Measurements from ENCODE around the gene POU3F2. TPM values are rescaled to one million over a fixed set of nuclear protein-coding genes. Genes with fewer than 3 reads are reported as not detected.

The POU3F2 gene
- total and polyA plus RNA-seq, 9 of the 15 experiments (the other 6 are each of a cell fraction or from before 2014, with no cell fraction given) = 0.08 to 0.46 (median 0.36) TPM

DNA sequence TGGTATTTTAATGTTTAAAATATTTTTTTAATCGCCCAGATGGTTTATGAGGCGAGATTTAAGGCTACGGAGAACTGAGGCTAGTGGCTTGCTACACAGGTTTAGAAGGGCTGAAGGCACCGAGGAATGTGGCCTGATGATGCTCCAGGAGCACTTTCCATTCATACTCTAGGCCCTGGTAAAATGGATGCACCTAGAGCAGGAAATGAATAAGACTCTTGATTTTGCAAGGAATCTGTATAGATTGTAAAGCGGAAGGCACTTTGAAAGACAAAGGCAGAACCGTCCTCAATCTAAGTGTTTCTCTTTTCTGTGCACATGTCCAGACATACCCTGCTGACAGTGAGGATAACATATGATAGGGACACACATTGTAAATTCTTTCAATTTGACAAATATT lies 30.1 kb downstream of the POU3F2 start (continued):
- TF ChIP-seq DLX4 (CRISPR knock-in tag; IDR thresholded peaks at IDR 0.05) (no peak), PPARD (CRISPR knock-in tag; IDR thresholded peaks at IDR 0.05) (no peak), CBX5 (IDR thresholded peaks at IDR 0.05; ENCODE audit: borderline replicate concordance, low read depth) (no peak), ZNF778 (CRISPR knock-in tag; IDR thresholded peaks at IDR 0.05) (no peak)

- DNase-seq (ENCODE audit: extremely low read depth in 1 of 4, low spot score in 3 of 4) (no peak), ATAC-seq (no peak), FAIRE-seq (no peak)
- ChIA-PET CTCF (ENCODE audit: low intra/inter-chr PET ratio) (no interaction called here), POLR2A (no interaction called here)
- Histone ChIP-seq H4K20me1 (replicated peaks; ENCODE audit: control insufficient read depth, insufficient read depth, low read length) (no peaks in the 10 kb centered on the region), H3K9me3 (replicated peaks; ENCODE audit: control insufficient read depth, insufficient read depth, low read depth, low read length) (no peaks in the 10 kb centered on the region), H3K9ac (ENCODE audit: insufficient read depth in 1 of 2, low read depth in 2 of 2, low read length in 2 of 2) (no peak overlapping the region), H2AFZ (ENCODE audit: low read depth, low read length) (no peak overlapping the region), H3K27me3 (ENCODE audit: control insufficient read depth in 2 of 2, insufficient read depth in 2 of 2, low read length in 2 of 2) (no peaks in the 10 kb centered on the region), H3K4me2 (ENCODE audit: insufficient read depth, low read length) (no peak overlapping the region), H3K79me2 (ENCODE audit: control insufficient read depth, insufficient read depth, low read length) (no peaks in the 10 kb centered on the region), H3K27ac (ENCODE audit: extremely low read depth, low read depth, low read length) (no peak overlapping the region), H3K4me1 (replicated peaks in 1 of 2; ENCODE audit: control insufficient read depth in 2 of 2, insufficient read depth in 2 of 2, low read length in 2 of 2) (no peaks in the 10 kb centered on the region), H3K36me3 (ENCODE audit: control insufficient read depth, insufficient read depth, low read length) (peaks cover 8% of the 10 kb centered on the region; the same call in 1 of the 3 replicates), H3K9me1 (ENCODE audit: control insufficient read depth, insufficient read depth, low read length) (no peaks in the 10 kb centered on the region), H3K4me3 (no peak overlapping the region)
- no peak for TF ChIP-seq FOXM1 (IDR thresholded peaks at IDR 0.05; ENCODE audit: low read depth)
- no peak for TF ChIP-seq FOXM1 (CRISPR knock-in tag; IDR thresholded peaks at IDR 0.05; ENCODE audit: low read depth)
- no peak for TF ChIP-seq ZNF778 (CRISPR knock-in tag; IDR thresholded peaks at IDR 0.05)
- no peak for TF ChIP-seq MXI1 (IDR thresholded peaks at IDR 0.05; ENCODE audit: low read depth, low read length)
- no peak for TF ChIP-seq TAF15 (IDR thresholded peaks at IDR 0.05; ENCODE audit: low read depth, low read length)
- no peak for TF ChIP-seq ZEB2 (IDR thresholded peaks at IDR 0.05)
- no peak for TF ChIP-seq DLX4 (CRISPR knock-in tag; IDR thresholded peaks at IDR 0.05)
- no peak for TF ChIP-seq RFX7 (CRISPR knock-in tag; IDR thresholded peaks at IDR 0.05)
- no peak for TF ChIP-seq U2AF1 (optimal IDR thresholded peaks at IDR 0.05; ENCODE audit: low read depth, low read length)
- no peak for TF ChIP-seq HLTF (IDR thresholded peaks at IDR 0.05)
- TF ChIP-seq ZNF311 (CRISPR knock-in tag; IDR thresholded peaks at IDR 0.05) = no peak
- intact Hi-C loops (cut with micrococcal nuclease) (no loop called here), in situ Hi-C loops (cut with MboI) (no loop called here)
- BruUV-seq (replicated peaks) = no TSS peak
- 68% methylated on average over 3 of the region's 3 CpGs for WGBS (ENCODE audit: insufficient coverage, low coverage, missing lambda C conversion rate)
Measured at GRCh38 chr6:98871057-98871456, 36.7 kb downstream of the POU3F2 start.
